Raji (cell line): ENCODE measurements around the gene CAPN2.

Experiments used
- POLR2A ChIP-seq: IDR thresholded peaks from 2 replicates; pipeline ENCODE4 v1.6.1; 2011; ENCODE audit warnings: low read depth, low read length, control low read depth; ENCODE audit not compliant: insufficient read depth

Gene CAPN2

GRCh38 chr1:223710179-223711133 lies 1.9 kb upstream of the CAPN2 start:
- TF ChIP-seq POLR2A: no peak

GRCh38 chr1:223711173-223711572 lies 1.2 kb upstream of the CAPN2 start:
- no peak for TF ChIP-seq POLR2A

- TF ChIP-seq POLR2A: no peak
Measured at GRCh38 chr1:223711747-223712193, 569 bp upstream of the CAPN2 start.

- TF ChIP-seq POLR2A: no peak
Measured at GRCh38 chr1:223712850-223713474, 623 bp downstream of the CAPN2 start.

- TF ChIP-seq POLR2A: no peak
Measured at GRCh38 chr1:223713546-223714420, 1.4 kb downstream of the CAPN2 start.

- no peak for TF ChIP-seq POLR2A
Measured at GRCh38 chr1:223714421-223714724, 2.0 kb downstream of the CAPN2 start.

GRCh38 chr1:223714849-223715603 lies 2.7 kb downstream of the CAPN2 start:
- no peak for TF ChIP-seq POLR2A

GRCh38 chr1:223715604-223716172 lies 3.3 kb downstream of the CAPN2 start:
- no peak for TF ChIP-seq POLR2A

- no peak for TF ChIP-seq POLR2A
Measured at GRCh38 chr1:223716302-223716862, 4.0 kb downstream of the CAPN2 start.

- TF ChIP-seq POLR2A: no peak
Measured at GRCh38 chr1:223717123-223717522, 4.8 kb downstream of the CAPN2 start.

- no peak for TF ChIP-seq POLR2A
Measured at GRCh38 chr1:223717695-223718363, 5.5 kb downstream of the CAPN2 start.

- no peak for TF ChIP-seq POLR2A
Measured at GRCh38 chr1:223718850-223719249, 6.5 kb downstream of the CAPN2 start.

GRCh38 chr1:223720971-223721591 lies 8.7 kb downstream of the CAPN2 start:
- no peak for TF ChIP-seq POLR2A
